IPS-15b (cell line): Measurements from ENCODE around the gene LTBP3.
"Not testable (repeated sequence)": the region's sequence is repeated elsewhere in the genome, so short reads cannot be mapped to it uniquely, and the experiment has no call there.

Experiments
- H3K27me3 ChIP-seq: one replicate; pipeline ENCODE4 v1.6.1; 2013; ENCODE audit warnings: low read length; ENCODE audit not compliant: control insufficient read depth, insufficient read depth
- H3K36me3 ChIP-seq: one replicate; pipeline ENCODE4 v1.6.1; 2013; ENCODE audit warnings: low read length; ENCODE audit not compliant: control insufficient read depth, insufficient read depth
- H3K4me1 ChIP-seq: one replicate; pipeline ENCODE4 v1.6.1; 2013; ENCODE audit warnings: mild to moderate bottlenecking, low read length; ENCODE audit not compliant: control insufficient read depth, insufficient read depth
- H3K4me3 ChIP-seq: one replicate; pipeline ENCODE4 v1.5.1; 2013; ENCODE audit warnings: low read depth, low read length
- H3K9ac ChIP-seq: one replicate; pipeline ENCODE4 v1.6.1; 2013; ENCODE audit warnings: low read depth, mild to moderate bottlenecking, low read length
- H3K9me3 ChIP-seq: one replicate; pipeline ENCODE4 v1.6.1; 2013; ENCODE audit warnings: mild to moderate bottlenecking, low read length; ENCODE audit not compliant: control insufficient read depth, insufficient read depth

The LTBP3 gene

GRCh38 chr11:65535102-65535501, 23.1 kb downstream of the LTBP3 start:
- no peaks in the 10 kb centered on the region for H3K4me1 ChIP-seq
- H3K4me3 ChIP-seq = no peak overlapping the region
- no peaks in the 10 kb centered on the region for H3K9me3 ChIP-seq
- H3K27me3 ChIP-seq = peaks cover 4% of the 10 kb centered on the region
- no peak overlapping the region for H3K9ac ChIP-seq
- peaks cover 43% of the 10 kb centered on the region for H3K36me3 ChIP-seq

- H3K9ac ChIP-seq = no peak overlapping the region
- H3K9me3 ChIP-seq = no peaks in the 10 kb centered on the region
- H3K27me3 ChIP-seq = no peaks in the 10 kb centered on the region
- H3K36me3 ChIP-seq = peaks cover 42% of the 10 kb centered on the region
- no peak overlapping the region for H3K4me3 ChIP-seq
- no peaks in the 10 kb centered on the region for H3K4me1 ChIP-seq
These were observed 25.6 kb downstream of the LTBP3 start for GRCh38 chr11:65532388-65533064.

- peaks cover 30% of the 10 kb centered on the region for H3K36me3 ChIP-seq
- no peak overlapping the region for H3K9ac ChIP-seq
- H3K4me1 ChIP-seq = no peaks in the 10 kb centered on the region
- no peaks in the 10 kb centered on the region for H3K9me3 ChIP-seq
- no peaks in the 10 kb centered on the region for H3K27me3 ChIP-seq
- H3K4me3 ChIP-seq = no peak overlapping the region
These were observed 28.0 kb downstream of the LTBP3 start for GRCh38 chr11:65530157-65530496.

- H3K36me3 ChIP-seq = peaks cover 27% of the 10 kb centered on the region
- no peaks in the 10 kb centered on the region for H3K4me1 ChIP-seq
- H3K27me3 ChIP-seq = no peaks in the 10 kb centered on the region
- no peaks in the 10 kb centered on the region for H3K9me3 ChIP-seq
- H3K4me3 ChIP-seq = no peak overlapping the region
- no peak overlapping the region for H3K9ac ChIP-seq
These were observed 28.5 kb downstream of the LTBP3 start for GRCh38 chr11:65529475-65530156.

GRCh38 chr11:65528819-65529350, 29.3 kb downstream of the LTBP3 start:
- Histone ChIP-seq H3K9ac (no peak overlapping the region), H3K36me3 (peaks cover 27% of the 10 kb centered on the region)

GRCh38 chr11:65526744-65527143, 31.4 kb downstream of the LTBP3 start:
- Histone ChIP-seq H3K27me3 (peaks cover 8% of the 10 kb centered on the region), H3K9me3 (no peaks in the 10 kb centered on the region), H3K4me3 (no peak overlapping the region), H3K4me1 (peaks cover 7% of the 10 kb centered on the region), H3K36me3 (peaks cover 19% of the 10 kb centered on the region), H3K9ac (no peak overlapping the region)

More at GRCh38 chr11:65528819-65529350, 29.3 kb downstream of the LTBP3 start:
- no peak overlapping the region for H3K4me3 ChIP-seq
- H3K4me1 ChIP-seq = peaks cover 4% of the 10 kb centered on the region
- H3K9me3 ChIP-seq = no peaks in the 10 kb centered on the region
- H3K27me3 ChIP-seq = peaks cover 5% of the 10 kb centered on the region

- H3K4me3 ChIP-seq = peak overlapping the region; percentile 88
- peaks cover 8% of the 10 kb centered on the region for H3K27me3 ChIP-seq
- peaks cover 7% of the 10 kb centered on the region for H3K4me1 ChIP-seq
- H3K36me3 ChIP-seq = peaks cover 12% of the 10 kb centered on the region
- peak overlapping the region; percentile 91 for H3K9ac ChIP-seq
- H3K9me3 ChIP-seq = no peaks in the 10 kb centered on the region
These were observed 32.3 kb downstream of the LTBP3 start for GRCh38 chr11:65525546-65526480.

- Histone ChIP-seq H3K4me3 (peak within 1 kb of the TSS; percentile 88), H3K4me1 (peaks cover 7% of the 10 kb centered on the region), H3K27me3 (peaks cover 8% of the 10 kb centered on the region), H3K36me3 (peaks cover 8% of the 10 kb centered on the region), H3K9ac (peak within 1 kb of the TSS; percentile 91), H3K9me3 (no peaks in the 10 kb centered on the region)
These were observed 33.2 kb downstream of the LTBP3 start, which contains the start of gene SCYL1 for GRCh38 chr11:65524741-65525545. Gene SCYL1 (plus strand): TSS chr11:65525083. CDS start chr11:65525154, 71 bp downstream.

- Histone ChIP-seq H3K4me3 (peak overlapping the region; percentile 33), H3K27me3 (peaks cover 8% of the 10 kb centered on the region), H3K4me1 (peaks cover 7% of the 10 kb centered on the region), H3K9me3 (no peaks in the 10 kb centered on the region), H3K9ac (no peak overlapping the region), H3K36me3 (peaks cover 8% of the 10 kb centered on the region)
These were observed 34.0 kb downstream of the LTBP3 start for GRCh38 chr11:65524014-65524740.

GRCh38 chr11:65523631-65523968, 34.6 kb downstream of the LTBP3 start:
- H3K9me3 ChIP-seq, H3K4me1 ChIP-seq, H3K4me3 ChIP-seq, H3K27me3 ChIP-seq, H3K9ac ChIP-seq, H3K36me3 ChIP-seq: not testable (repeated sequence)
